Measurements from ENCODE around the gene PTPRN.

DNA sequence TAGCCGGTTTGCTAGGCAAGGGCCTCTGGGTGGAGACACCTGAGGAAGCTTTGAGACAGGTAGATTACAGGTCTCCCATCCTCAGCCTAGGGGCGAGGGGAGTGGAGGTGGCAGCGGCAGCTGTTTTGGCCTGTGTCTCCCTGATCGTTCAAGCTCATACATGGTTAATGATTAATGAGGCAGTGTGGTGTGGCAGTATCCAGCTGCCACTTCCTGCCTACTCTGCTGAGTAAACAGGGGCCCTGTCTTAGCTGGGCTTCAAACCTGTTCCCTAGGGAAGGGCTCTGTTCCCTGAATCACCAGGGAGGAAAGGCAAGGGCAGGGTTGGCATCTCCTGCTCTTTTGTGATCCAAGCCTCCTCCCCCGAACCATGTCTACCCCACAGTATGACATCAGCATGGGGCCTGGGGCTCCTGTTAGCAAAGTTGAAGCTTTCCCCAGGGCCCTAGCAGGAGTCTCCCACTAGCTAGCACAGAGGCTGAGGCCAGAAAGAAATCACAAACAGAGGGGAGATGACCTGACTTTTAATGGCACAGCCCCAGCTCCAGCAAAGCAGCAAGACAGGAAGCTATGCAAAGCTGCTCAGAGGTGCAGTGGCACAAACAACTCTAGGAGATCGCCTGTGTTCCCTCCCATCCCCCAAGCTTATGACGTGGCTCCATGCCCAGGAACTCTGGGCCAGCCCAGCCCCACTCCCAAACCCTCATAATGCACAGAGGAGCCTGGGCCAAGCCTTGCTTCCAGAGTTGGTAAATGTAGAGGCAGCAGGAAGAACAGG lies 59.8 kb downstream of the PTPRN start:
- TF ChIP-seq, protein P1, sequence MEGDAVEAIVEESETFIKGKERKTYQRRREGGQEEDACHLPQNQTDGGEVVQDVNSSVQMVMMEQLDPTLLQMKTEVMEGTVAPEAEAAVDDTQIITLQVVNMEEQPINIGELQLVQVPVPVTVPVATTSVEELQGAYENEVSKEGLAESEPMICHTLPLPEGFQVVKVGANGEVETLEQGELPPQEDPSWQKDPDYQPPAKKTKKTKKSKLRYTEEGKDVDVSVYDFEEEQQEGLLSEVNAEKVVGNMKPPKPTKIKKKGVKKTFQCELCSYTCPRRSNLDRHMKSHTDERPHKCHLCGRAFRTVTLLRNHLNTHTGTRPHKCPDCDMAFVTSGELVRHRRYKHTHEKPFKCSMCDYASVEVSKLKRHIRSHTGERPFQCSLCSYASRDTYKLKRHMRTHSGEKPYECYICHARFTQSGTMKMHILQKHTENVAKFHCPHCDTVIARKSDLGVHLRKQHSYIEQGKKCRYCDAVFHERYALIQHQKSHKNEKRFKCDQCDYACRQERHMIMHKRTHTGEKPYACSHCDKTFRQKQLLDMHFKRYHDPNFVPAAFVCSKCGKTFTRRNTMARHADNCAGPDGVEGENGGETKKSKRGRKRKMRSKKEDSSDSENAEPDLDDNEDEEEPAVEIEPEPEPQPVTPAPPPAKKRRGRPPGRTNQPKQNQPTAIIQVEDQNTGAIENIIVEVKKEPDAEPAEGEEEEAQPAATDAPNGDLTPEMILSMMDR (IDR thresholded peaks at IDR 0.05 in 4 of 5, conservative IDR thresholded peaks at IDR 0.05 in 1 of 5): no peak
- no peak for TF ChIP-seq POLR2A (IDR thresholded peaks at IDR 0.05)

Measured in gastrocnemius medialis (tissue), 4 donors.